Endodermal cell (in vitro differentiated cells): ENCODE measurements around the gene LRP5. TPM values are rescaled to one million over a fixed set of nuclear protein-coding genes. Genes with fewer than 3 reads are reported as not detected.

ENCODE experiments used
- DNase-seq: peaks from one replicate; pipeline ENCODE4 v3.0.0-alpha.2; 2017
- H3K27ac ChIP-seq: 2 replicates; pipeline ENCODE4 v1.5.1; 2013; ENCODE audit warnings: mild to moderate bottlenecking, low read depth, low read length, moderate library complexity
- H3K27me3 ChIP-seq: 2 replicates; pipeline ENCODE4 v1.6.1; 2013; ENCODE audit warnings: mild to moderate bottlenecking, low read length, moderate library complexity; ENCODE audit not compliant: insufficient read depth, control insufficient read depth, poor library complexity, severe bottlenecking
- H3K36me3 ChIP-seq: 2 replicates; pipeline ENCODE4 v1.7.0; 2013; ENCODE audit warnings: mild to moderate bottlenecking, low read length, moderate library complexity; ENCODE audit not compliant: control insufficient read depth, insufficient read depth
- H3K4me1 ChIP-seq: one replicate; pipeline ENCODE4 v1.7.0; 2013; ENCODE audit warnings: low read length; ENCODE audit not compliant: control insufficient read depth, insufficient read depth
- H3K4me3 ChIP-seq: 2 replicates; pipeline ENCODE4 v1.5.1; 2013; ENCODE audit warnings: mild to moderate bottlenecking, low read length, moderate library complexity
- H3K9ac ChIP-seq: 2 replicates; pipeline ENCODE4 v1.6.1; 2013; ENCODE audit warnings: mild to moderate bottlenecking, low read length, moderate library complexity; ENCODE audit not compliant: poor library complexity, severe bottlenecking; ENCODE audit errors: extremely low read depth
- H3K9me3 ChIP-seq: 2 replicates; pipeline ENCODE4 v1.6.1; 2013; ENCODE audit warnings: mild to moderate bottlenecking, low read length, moderate library complexity; ENCODE audit not compliant: control insufficient read depth
- H3K27ac Mint-ChIP-seq: 2 replicates; pipeline ENCODE4 v1.8.0; 2020; ENCODE audit warnings: mixed read lengths
- H3K27me3 Mint-ChIP-seq: 2 replicates; pipeline ENCODE4 v1.8.0; 2021; ENCODE audit warnings: mild to moderate bottlenecking, mixed read lengths; ENCODE audit not compliant: insufficient read depth
- H3K36me3 Mint-ChIP-seq: 2 replicates; pipeline ENCODE4 v1.8.0; 2020; ENCODE audit warnings: low read depth, mixed read lengths
- H3K4me1 Mint-ChIP-seq: 2 replicates; pipeline ENCODE4 v1.8.0; 2020; ENCODE audit warnings: mixed read lengths
- H3K4me3 Mint-ChIP-seq: 2 replicates; pipeline ENCODE4 v1.8.0; 2020; ENCODE audit warnings: mild to moderate bottlenecking, moderate library complexity, mixed read lengths
- H3K9me3 Mint-ChIP-seq: 2 replicates; pipeline ENCODE4 v1.8.0; 2020; ENCODE audit warnings: mild to moderate bottlenecking, mixed read lengths
- CTCF ChIP-seq: fragments of 200-600 bp; sonication (generic); conservative IDR thresholded peaks from 2 replicates; pipeline ENCODE4 v1.5.0; 2021; ENCODE audit warnings: antibody characterized with exemption, mild to moderate bottlenecking
- WGBS, 2 experiments: methylation state at CpG; one replicate each; pipeline versions ENCODE4 v1.1.5 to v1.1.7; 2013; ENCODE audit warnings: missing lambda C conversion rate in 2 of 2, mixed read lengths in 1 of 2; ENCODE audit not compliant: insufficient coverage in 1 of 2, insufficient read length in 1 of 2; 5-methylcytosine and 5-hydroxymethylcytosine counted together
- total RNA-seq, 2 donors: library from RNA; stranded (reverse); fragmentation: NEBNext Ultra II Directional in 1 of 2; extraction: Animal tissue kit (Norgen Biotek cat#: 25700) in 1 of 2; gene quantifications; 2 replicates in 1 of 2; 3 replicates in 1 of 2; pipeline ENCODE4 v1.2.1, GENCODE V29; 2021

The LRP5 gene
- total RNA-seq, 2 donors from 2014 or later, result 58.2 to 64.1 TPM

- Histone ChIP-seq H3K27me3 (no peaks in the 10 kb centered on the region), H3K27ac (no peak overlapping the region)
Measured at GRCh38 chr11:68333173-68333572, 20.8 kb downstream of the LRP5 start.

GRCh38 chr11:68334923-68335322 is 22.5 kb downstream of the LRP5 start:
- Mint-ChIP-seq H3K27me3 (no peaks in the 10 kb centered on the region), H3K4me1 (peaks cover 16% of the 10 kb centered on the region), H3K4me3 (no peak overlapping the region), H3K27ac (no peak overlapping the region), H3K9me3 (no peaks in the 10 kb centered on the region), H3K36me3 (peaks cover 5% of the 10 kb centered on the region)
- 90 to 96% methylated on average over 3 to 4 of the region's 4 CpGs for WGBS, 2 experiments
- Histone ChIP-seq H3K36me3 (no peaks in the 10 kb centered on the region), H3K9ac (no peak overlapping the region), H3K27me3 (no peaks in the 10 kb centered on the region), H3K9me3 (no peaks in the 10 kb centered on the region), H3K4me1 (no peaks in the 10 kb centered on the region), H3K27ac (no peak overlapping the region), H3K4me3 (no peak overlapping the region)
- no peak for TF ChIP-seq CTCF
- no peak for DNase-seq

More at GRCh38 chr11:68333173-68333572, 20.8 kb downstream of the LRP5 start:
- DNase-seq, result no peak
- Histone ChIP-seq H3K4me3 (no peak overlapping the region), H3K36me3 (no peaks in the 10 kb centered on the region), H3K9me3 (no peaks in the 10 kb centered on the region), H3K4me1 (no peaks in the 10 kb centered on the region), H3K9ac (no peak overlapping the region)
- Mint-ChIP-seq H3K4me1 (peaks cover 32% of the 10 kb centered on the region), H3K27ac (no peak overlapping the region), H3K36me3 (peaks cover 5% of the 10 kb centered on the region), H3K4me3 (no peak overlapping the region), H3K9me3 (no peaks in the 10 kb centered on the region), H3K27me3 (no peaks in the 10 kb centered on the region)
- TF ChIP-seq CTCF, result no peak
- 93 to 94% methylated on average over 4 of the region's 4 CpGs for WGBS, 2 experiments

GRCh38 chr11:68335683-68336082 is 23.3 kb downstream of the LRP5 start:
- no peak for DNase-seq
- no peak for TF ChIP-seq CTCF
- peaks cover 9% of the 10 kb centered on the region for H3K4me1 Mint-ChIP-seq
- no peak overlapping the region for H3K9ac ChIP-seq
- H3K27me3 Mint-ChIP-seq, result no peaks in the 10 kb centered on the region
- peak overlapping the region; percentile 20 for H3K27ac Mint-ChIP-seq
- no peak overlapping the region for H3K4me3 ChIP-seq
- no peaks in the 10 kb centered on the region for H3K27me3 ChIP-seq
- no peak overlapping the region for H3K27ac ChIP-seq
- H3K9me3 Mint-ChIP-seq, result no peaks in the 10 kb centered on the region
- no peaks in the 10 kb centered on the region for H3K4me1 ChIP-seq
- 94 to 97% methylated on average over 6 to 8 of the region's 8 CpGs for WGBS, 2 experiments
- H3K36me3 Mint-ChIP-seq, result peaks cover 5% of the 10 kb centered on the region
- no peaks in the 10 kb centered on the region for H3K9me3 ChIP-seq
- no peak overlapping the region for H3K4me3 Mint-ChIP-seq
- H3K36me3 ChIP-seq, result no peaks in the 10 kb centered on the region
